Measurements from ENCODE around the gene LITAFD. TPM values are rescaled to one million over a fixed set of nuclear protein-coding genes. Genes with fewer than 3 reads are reported as not detected.
A peak's percentile ranks its signal among the peaks of the same experiment; 100 is the strongest.

Gene LITAFD
- total and polyA plus RNA-seq, 4 donors = 0.33 TPM; not detected in 3

DNA sequence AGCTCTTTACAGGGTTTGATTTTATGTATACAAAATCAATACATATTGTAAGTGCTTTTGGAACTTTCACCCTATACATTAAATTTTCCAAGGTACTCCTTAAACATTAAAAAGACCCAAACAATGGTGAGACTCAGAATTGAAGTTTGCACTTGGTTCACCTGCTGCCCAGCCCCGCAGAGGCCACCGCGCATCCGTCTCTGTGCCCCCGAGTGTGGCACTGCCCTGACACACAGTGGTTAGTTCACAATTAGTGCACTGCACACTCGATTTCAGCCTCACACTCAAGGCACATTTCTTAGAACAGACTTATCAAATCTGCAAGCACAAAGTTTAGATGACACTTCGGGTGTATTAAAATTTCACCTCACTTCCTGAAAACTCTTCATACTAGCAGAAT, 43.3 kb downstream of the LITAFD start:
- H3K27ac ChIP-seq (ENCODE audit: low read depth, low read length) = no peak overlapping the region
- WGBS (ENCODE audit: insufficient coverage) = 96% methylated on average over 7 of the region's 7 CpGs
- H3K9me3 ChIP-seq (ENCODE audit: control insufficient read depth, insufficient read depth, low read length) = no peaks in the 10 kb centered on the region
- no peaks in the 10 kb centered on the region for H3K27me3 ChIP-seq (ENCODE audit: control insufficient read depth, insufficient read depth, low read length)
- peaks cover 36% of the 10 kb centered on the region for H3K36me3 ChIP-seq (ENCODE audit: control insufficient read depth, insufficient read depth, low read length)
- H3K4me1 ChIP-seq (ENCODE audit: control insufficient read depth, insufficient read depth, low read length) = peaks cover 7% of the 10 kb centered on the region
- no peak for DNase-seq (ENCODE audit: low read depth in 4 of 6, low spot score in 6 of 6)
- no peak overlapping the region for H3K4me3 ChIP-seq (ENCODE audit: low read depth, low read length)

DNA sequence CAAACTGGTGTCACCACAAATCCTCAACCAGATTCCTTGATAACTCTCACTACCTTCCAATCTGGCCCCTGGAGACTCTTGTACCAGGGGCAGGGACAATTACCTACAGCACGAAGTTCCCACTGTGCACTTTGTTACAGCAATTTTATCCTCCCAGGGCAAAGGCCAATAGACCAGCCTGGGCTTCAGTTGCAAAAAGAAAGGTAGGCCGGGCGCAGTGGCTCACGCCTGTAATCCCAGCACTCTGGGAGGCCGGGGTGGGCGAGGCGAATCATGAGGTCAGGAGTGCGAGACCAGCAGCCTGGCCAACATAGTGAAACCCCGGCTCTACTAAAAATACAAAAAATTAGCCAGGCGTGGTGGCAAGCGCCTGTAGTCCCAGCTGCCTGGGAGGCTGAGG, 44.7 kb downstream of the LITAFD start:
- H3K27ac ChIP-seq (ENCODE audit: low read depth, low read length) = no peak overlapping the region
- no peak overlapping the region for H3K4me3 ChIP-seq (ENCODE audit: low read depth, low read length)
- H3K9me3 ChIP-seq (ENCODE audit: control insufficient read depth, insufficient read depth, low read length) = no peaks in the 10 kb centered on the region
- H3K27me3 ChIP-seq (ENCODE audit: control insufficient read depth, insufficient read depth, low read length) = no peaks in the 10 kb centered on the region
- DNase-seq (ENCODE audit: low read depth in 4 of 6, low spot score in 6 of 6) = no peak
- H3K36me3 ChIP-seq (ENCODE audit: control insufficient read depth, insufficient read depth, low read length) = peaks cover 29% of the 10 kb centered on the region
- 96% methylated on average over 8 of the region's 11 CpGs for WGBS (ENCODE audit: insufficient coverage)
- H3K4me1 ChIP-seq (ENCODE audit: control insufficient read depth, insufficient read depth, low read length) = peaks cover 7% of the 10 kb centered on the region

DNA sequence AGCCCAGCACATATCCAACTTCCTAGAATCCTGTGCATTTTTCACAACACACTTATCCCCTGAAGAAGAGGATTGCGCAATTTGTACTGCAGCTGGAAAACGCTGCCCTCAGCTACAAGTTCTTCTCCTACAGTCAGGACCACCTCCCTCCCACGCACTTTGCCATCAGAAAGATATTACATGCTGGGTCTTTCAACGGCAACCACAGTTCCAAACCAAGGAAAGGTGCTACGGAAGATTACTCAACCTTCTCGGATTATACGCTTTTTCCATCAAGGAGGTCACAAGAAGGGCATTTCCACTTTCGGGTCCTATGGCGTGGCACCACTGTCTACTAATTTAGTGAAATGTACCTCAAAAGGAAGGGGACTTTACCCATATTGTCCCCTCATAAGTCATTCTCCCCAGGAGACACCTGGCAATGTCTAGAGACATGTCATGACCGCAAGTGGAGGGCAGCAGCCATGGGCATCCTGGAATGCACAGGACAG, 46.4 kb downstream of the LITAFD start:
- Histone ChIP-seq H3K27ac (ENCODE audit: low read depth, low read length) (no peak overlapping the region), H3K4me3 (ENCODE audit: low read depth, low read length) (no peak overlapping the region)

DNA sequence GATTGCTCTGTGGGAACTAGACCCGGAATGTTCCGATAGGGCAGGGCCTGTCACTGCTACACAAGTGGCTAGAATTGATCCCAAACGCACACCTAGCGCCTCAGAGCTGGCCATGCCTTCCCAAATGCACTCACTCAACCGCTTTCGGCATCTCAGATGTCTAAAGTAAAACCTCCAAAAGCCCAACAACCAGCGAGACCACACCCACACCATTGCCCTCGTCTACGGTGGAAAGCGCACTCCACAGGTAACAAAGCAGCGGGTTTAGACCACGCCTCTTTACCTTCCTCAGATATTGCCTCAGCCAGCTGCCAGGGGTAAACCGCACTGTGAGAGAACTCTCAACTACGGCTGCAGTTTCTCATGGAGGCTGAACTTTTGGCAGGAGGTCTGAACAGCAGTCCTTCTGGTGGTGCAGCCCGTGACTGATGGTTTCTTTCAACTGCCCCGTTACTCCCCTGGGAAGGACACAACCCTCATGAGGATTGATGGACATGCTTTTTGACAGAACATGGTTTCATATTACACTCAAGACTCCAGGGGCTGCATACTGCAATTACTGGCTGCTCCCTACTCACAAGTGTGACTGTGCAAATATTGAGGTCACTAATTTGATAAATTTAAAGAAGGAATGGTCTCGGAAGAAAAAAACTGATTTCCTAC, 47.1 kb downstream of the LITAFD start:
- Histone ChIP-seq H3K9me3 (ENCODE audit: control insufficient read depth, insufficient read depth, low read length) (no peaks in the 10 kb centered on the region), H3K27ac (ENCODE audit: low read depth, low read length) (no peak overlapping the region), H3K4me3 (ENCODE audit: low read depth, low read length) (no peak overlapping the region), H3K36me3 (ENCODE audit: control insufficient read depth, insufficient read depth, low read length) (peaks cover 22% of the 10 kb centered on the region), H3K27me3 (ENCODE audit: control insufficient read depth, insufficient read depth, low read length) (no peaks in the 10 kb centered on the region), H3K4me1 (ENCODE audit: control insufficient read depth, insufficient read depth, low read length) (peaks cover 2% of the 10 kb centered on the region)
- 86% methylated on average over 16 of the region's 17 CpGs for WGBS (ENCODE audit: insufficient coverage)
- DNase-seq (ENCODE audit: low read depth in 4 of 6, low spot score in 6 of 6) = no peak

More for the DNA sequence above, 46.4 kb downstream of the LITAFD start:
- Histone ChIP-seq H3K4me1 (ENCODE audit: control insufficient read depth, insufficient read depth, low read length) (peaks cover 7% of the 10 kb centered on the region), H3K27me3 (ENCODE audit: control insufficient read depth, insufficient read depth, low read length) (no peaks in the 10 kb centered on the region), H3K9me3 (ENCODE audit: control insufficient read depth, insufficient read depth, low read length) (no peaks in the 10 kb centered on the region), H3K36me3 (ENCODE audit: control insufficient read depth, insufficient read depth, low read length) (peaks cover 22% of the 10 kb centered on the region)
- DNase-seq (ENCODE audit: low read depth in 4 of 6, low spot score in 6 of 6) = no peak
- WGBS (ENCODE audit: insufficient coverage) = 84% methylated on average over 4 of the region's 10 CpGs

DNA sequence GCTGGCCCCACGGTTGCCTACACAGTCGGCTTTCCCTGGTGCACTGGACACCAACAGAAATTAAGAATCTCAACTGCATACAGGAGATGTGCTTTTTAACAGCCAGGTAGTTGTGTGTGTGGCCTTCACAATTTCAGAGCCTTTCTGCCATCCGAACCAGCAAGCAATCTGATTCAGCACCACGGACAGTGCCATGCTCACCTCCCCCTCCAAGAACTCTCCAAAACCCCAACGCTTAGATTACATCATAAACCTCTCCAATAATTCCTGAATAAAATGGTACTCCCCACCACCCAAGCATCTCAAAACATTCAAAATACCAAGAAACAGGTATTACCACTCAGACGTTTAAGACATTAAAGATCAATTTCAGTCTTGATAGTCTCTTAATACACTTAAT, 49.7 kb downstream of the LITAFD start:
- Histone ChIP-seq H3K4me3 (ENCODE audit: low read depth, low read length) (no peak overlapping the region), H3K4me1 (ENCODE audit: control insufficient read depth, insufficient read depth, low read length) (peaks cover 8% of the 10 kb centered on the region), H3K36me3 (ENCODE audit: control insufficient read depth, insufficient read depth, low read length) (peaks cover 16% of the 10 kb centered on the region), H3K27me3 (ENCODE audit: control insufficient read depth, insufficient read depth, low read length) (no peaks in the 10 kb centered on the region), H3K27ac (ENCODE audit: low read depth, low read length) (no peak overlapping the region), H3K9me3 (ENCODE audit: control insufficient read depth, insufficient read depth, low read length) (no peaks in the 10 kb centered on the region)
- peak in 2 of 6 donors; percentile 28 to 61 for DNase-seq (ENCODE audit: low read depth in 4 of 6, low spot score in 6 of 6)
- 10% methylated on average over 3 of the region's 6 CpGs for WGBS (ENCODE audit: insufficient coverage)

DNA sequence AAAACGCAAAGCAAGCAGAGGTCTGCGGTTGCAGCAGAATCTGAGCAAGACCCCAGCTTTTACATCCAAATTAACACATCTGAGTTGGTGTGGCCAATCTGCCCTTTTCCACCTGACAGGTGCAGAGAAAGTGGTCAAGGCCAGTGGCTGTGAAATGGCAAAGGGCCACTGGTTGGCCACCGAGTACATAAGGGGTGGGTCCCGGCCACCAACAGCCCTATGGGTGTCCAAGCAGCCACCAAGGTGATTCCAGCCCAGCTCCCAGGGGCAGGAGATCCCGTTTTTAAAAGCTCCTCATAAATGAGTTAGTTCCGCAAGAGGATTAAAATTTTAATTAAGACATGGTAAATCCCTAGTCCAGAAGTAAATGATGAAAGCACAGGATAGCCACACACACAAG, 52.5 kb downstream of the LITAFD start:
- WGBS (ENCODE audit: insufficient coverage) = 64% methylated on average over 4 of the region's 6 CpGs
- peaks cover 8% of the 10 kb centered on the region for H3K4me1 ChIP-seq (ENCODE audit: control insufficient read depth, insufficient read depth, low read length)
- no peak for DNase-seq (ENCODE audit: low read depth in 4 of 6, low spot score in 6 of 6)

More for the DNA sequence above, 52.5 kb downstream of the LITAFD start:
- H3K27ac ChIP-seq (ENCODE audit: low read depth, low read length) = no peak overlapping the region
- H3K9me3 ChIP-seq (ENCODE audit: control insufficient read depth, insufficient read depth, low read length) = no peaks in the 10 kb centered on the region
- no peaks in the 10 kb centered on the region for H3K36me3 ChIP-seq (ENCODE audit: control insufficient read depth, insufficient read depth, low read length)
- no peaks in the 10 kb centered on the region for H3K27me3 ChIP-seq (ENCODE audit: control insufficient read depth, insufficient read depth, low read length)
- H3K4me3 ChIP-seq (ENCODE audit: low read depth, low read length) = no peak overlapping the region

Other genes starting within 250 kb of the LITAFD start
- 100 to 1,000 TPM in 1 of 2 donors, 10 to 100 TPM in 1; 88.3 to 157 TPM for gene ABAT, start 207.7 kb upstream of the LITAFD start, total RNA-seq
- 100 to 1,000 TPM; 225 to 286 TPM for gene ABAT, start 207.7 kb upstream of the LITAFD start, polyA plus RNA-seq (ENCODE audit: insufficient read length in 2 of 2)
- 1 to 10 TPM; 7.6 to 8.4 TPM for gene TMEM186, start 84.7 kb upstream of the LITAFD start, total RNA-seq
- 10 to 100 TPM; 11.2 to 14.2 TPM for gene TMEM186, start 84.7 kb upstream of the LITAFD start, polyA plus RNA-seq (ENCODE audit: insufficient read length in 2 of 2)
- gene PMM2, start 84.5 kb upstream of the LITAFD start, total RNA-seq = 10 to 100 TPM; 14.0 to 20.7 TPM
- 10 to 100 TPM in 1 of 2 donors, 1 to 10 TPM in 1; 8.5 to 15.4 TPM for gene PMM2, start 84.5 kb upstream of the LITAFD start, polyA plus RNA-seq (ENCODE audit: insufficient read length in 2 of 2)
- 10 to 100 TPM; 42.0 to 95.8 TPM for gene CARHSP1, start 13.3 kb upstream of the LITAFD start, total RNA-seq
- gene CARHSP1, start 13.3 kb upstream of the LITAFD start, polyA plus RNA-seq (ENCODE audit: insufficient read length in 2 of 2) = 10 to 100 TPM; 68.9 to 81.3 TPM
- 10 to 100 TPM; 60.6 to 88.6 TPM for gene USP7, start 81.6 kb downstream of the LITAFD start, total RNA-seq
- gene USP7, start 81.6 kb downstream of the LITAFD start, polyA plus RNA-seq (ENCODE audit: insufficient read length in 2 of 2) = 100 to 1,000 TPM; 102 to 103 TPM
- gene HAPSTR1, start 209.3 kb downstream of the LITAFD start, total RNA-seq = 10 to 100 TPM; 64.3 to 87.0 TPM
- gene HAPSTR1, start 209.3 kb downstream of the LITAFD start, polyA plus RNA-seq (ENCODE audit: insufficient read length in 2 of 2) = 10 to 100 TPM; 43.9 to 54.3 TPM